ENCODE results near the gene RANBP9. TPM values are rescaled to one million over a fixed set of nuclear protein-coding genes. Genes with fewer than 3 reads are reported as not detected.

Gene RANBP9
- total RNA-seq, 1 donor from 2014 or later: 72.0 TPM

- Mint-ChIP-seq H3K9me3 (ENCODE audit: low read depth) (peaks cover 3% of the 10 kb centered on the region), H3K27me3 (ENCODE audit: low read depth) (no peaks in the 10 kb centered on the region), H3K4me1 (ENCODE audit: low read depth) (peaks cover 61% of the 10 kb centered on the region), H3K36me3 (ENCODE audit: low read depth) (peaks cover 2% of the 10 kb centered on the region), H3K4me3 (ENCODE audit: unreplicated experiment) (no peak overlapping the region), H3K27ac (ENCODE audit: unreplicated experiment) (peak overlapping the region; percentile 85)
- no peak for DNase-seq (ENCODE audit: low spot score)
- TF ChIP-seq, protein P1, sequence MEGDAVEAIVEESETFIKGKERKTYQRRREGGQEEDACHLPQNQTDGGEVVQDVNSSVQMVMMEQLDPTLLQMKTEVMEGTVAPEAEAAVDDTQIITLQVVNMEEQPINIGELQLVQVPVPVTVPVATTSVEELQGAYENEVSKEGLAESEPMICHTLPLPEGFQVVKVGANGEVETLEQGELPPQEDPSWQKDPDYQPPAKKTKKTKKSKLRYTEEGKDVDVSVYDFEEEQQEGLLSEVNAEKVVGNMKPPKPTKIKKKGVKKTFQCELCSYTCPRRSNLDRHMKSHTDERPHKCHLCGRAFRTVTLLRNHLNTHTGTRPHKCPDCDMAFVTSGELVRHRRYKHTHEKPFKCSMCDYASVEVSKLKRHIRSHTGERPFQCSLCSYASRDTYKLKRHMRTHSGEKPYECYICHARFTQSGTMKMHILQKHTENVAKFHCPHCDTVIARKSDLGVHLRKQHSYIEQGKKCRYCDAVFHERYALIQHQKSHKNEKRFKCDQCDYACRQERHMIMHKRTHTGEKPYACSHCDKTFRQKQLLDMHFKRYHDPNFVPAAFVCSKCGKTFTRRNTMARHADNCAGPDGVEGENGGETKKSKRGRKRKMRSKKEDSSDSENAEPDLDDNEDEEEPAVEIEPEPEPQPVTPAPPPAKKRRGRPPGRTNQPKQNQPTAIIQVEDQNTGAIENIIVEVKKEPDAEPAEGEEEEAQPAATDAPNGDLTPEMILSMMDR (IDR thresholded peaks at IDR 0.05): no peak
Measured at GRCh38 chr6:13695252-13695651, 16.4 kb downstream of the RANBP9 start.

DNA sequence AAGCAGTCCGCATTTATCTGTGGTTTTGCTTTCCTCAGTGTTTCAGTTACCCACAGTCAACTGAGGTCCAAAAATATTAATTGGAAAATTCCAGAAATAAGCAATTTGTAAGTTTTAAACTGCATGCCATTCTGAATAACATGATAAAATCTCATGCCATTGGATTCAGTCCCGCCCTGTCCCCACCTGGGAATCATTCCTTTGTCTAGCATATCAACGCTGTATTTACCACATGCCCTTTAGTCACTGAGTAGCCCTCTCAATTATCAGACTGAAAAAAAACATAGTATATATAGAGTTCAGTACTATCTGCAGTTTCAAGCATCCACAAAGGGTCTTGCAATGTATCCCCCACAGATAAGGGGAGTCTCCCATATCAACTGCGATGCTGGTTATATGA is 17.1 kb downstream of the RANBP9 start:
- Mint-ChIP-seq H3K4me1 (ENCODE audit: low read depth) (peaks cover 62% of the 10 kb centered on the region), H3K9me3 (ENCODE audit: low read depth) (peaks cover 6% of the 10 kb centered on the region), H3K4me3 (ENCODE audit: unreplicated experiment) (no peak overlapping the region), H3K27ac (ENCODE audit: unreplicated experiment) (peak overlapping the region; percentile 72), H3K27me3 (ENCODE audit: low read depth) (no peaks in the 10 kb centered on the region), H3K36me3 (ENCODE audit: low read depth) (peaks cover 5% of the 10 kb centered on the region)
- DNase-seq (ENCODE audit: low spot score): no peak
- TF ChIP-seq, protein P1 (IDR thresholded peaks at IDR 0.05): no peak

DNA sequence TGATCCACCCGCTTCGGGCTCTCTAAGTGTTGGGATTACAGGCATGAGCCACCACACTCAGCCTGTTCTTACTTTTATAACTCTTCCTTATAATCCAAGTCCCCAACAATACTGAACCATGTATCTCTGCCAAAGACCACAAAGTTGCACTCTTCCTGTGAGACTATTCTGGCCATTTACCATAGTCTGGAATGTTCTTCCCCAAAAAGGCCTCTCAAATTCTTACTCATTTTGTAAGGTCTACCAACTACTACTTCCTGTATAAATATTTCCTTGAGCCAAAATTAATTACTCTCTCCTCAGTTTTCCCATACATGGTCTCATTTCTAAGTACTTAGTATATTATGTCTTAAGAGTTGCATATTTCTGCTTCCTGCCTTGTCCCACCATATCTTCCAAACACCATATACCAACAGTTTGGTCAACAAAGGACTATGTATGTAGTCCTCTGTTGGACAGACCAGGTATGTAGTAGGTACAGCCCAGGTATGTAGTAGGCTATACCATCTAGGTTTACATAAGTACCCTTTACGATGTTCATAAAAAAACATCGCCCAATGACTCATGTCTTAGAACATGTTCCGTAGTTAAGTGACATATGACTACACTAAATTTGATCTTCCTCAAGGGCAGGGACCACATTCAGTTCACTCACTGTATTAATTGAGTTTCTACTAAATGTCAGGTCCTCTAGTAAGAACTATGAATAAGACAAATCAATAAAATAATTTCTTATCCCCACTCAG is 22.0 kb downstream of the RANBP9 start:
- DNase-seq (ENCODE audit: low spot score): no peak
- Mint-ChIP-seq H3K4me1 (ENCODE audit: low read depth) (peaks cover 50% of the 10 kb centered on the region), H3K27me3 (ENCODE audit: low read depth) (no peaks in the 10 kb centered on the region), H3K36me3 (ENCODE audit: low read depth) (peaks cover 6% of the 10 kb centered on the region), H3K9me3 (ENCODE audit: low read depth) (peaks cover 6% of the 10 kb centered on the region), H3K4me3 (ENCODE audit: unreplicated experiment) (no peak overlapping the region), H3K27ac (ENCODE audit: unreplicated experiment) (peak overlapping the region; percentile 6)
- TF ChIP-seq, protein P1 (IDR thresholded peaks at IDR 0.05): no peak

GRCh38 chr6:13688692-13689196 is 22.9 kb downstream of the RANBP9 start:
- TF ChIP-seq, protein P1 (IDR thresholded peaks at IDR 0.05): no peak
- Mint-ChIP-seq H3K4me3 (ENCODE audit: unreplicated experiment) (no peak overlapping the region), H3K9me3 (ENCODE audit: low read depth) (peaks cover 6% of the 10 kb centered on the region), H3K36me3 (ENCODE audit: low read depth) (peaks cover 6% of the 10 kb centered on the region), H3K4me1 (ENCODE audit: low read depth) (peaks cover 48% of the 10 kb centered on the region), H3K27me3 (ENCODE audit: low read depth) (no peaks in the 10 kb centered on the region), H3K27ac (ENCODE audit: unreplicated experiment) (peak overlapping the region; percentile 6)
- DNase-seq (ENCODE audit: low spot score): no peak

- TF ChIP-seq, protein P1 (IDR thresholded peaks at IDR 0.05): no peak
- DNase-seq (ENCODE audit: low spot score): no peak
- peaks cover 47% of the 10 kb centered on the region for H3K4me1 Mint-ChIP-seq (ENCODE audit: low read depth)
- peaks cover 6% of the 10 kb centered on the region for H3K36me3 Mint-ChIP-seq (ENCODE audit: low read depth)
- no peaks in the 10 kb centered on the region for H3K27me3 Mint-ChIP-seq (ENCODE audit: low read depth)
- H3K4me3 Mint-ChIP-seq (ENCODE audit: unreplicated experiment): no peak overlapping the region
- peaks cover 6% of the 10 kb centered on the region for H3K9me3 Mint-ChIP-seq (ENCODE audit: low read depth)
- peak overlapping the region; percentile 14 for H3K27ac Mint-ChIP-seq (ENCODE audit: unreplicated experiment)
Measured at GRCh38 chr6:13687917-13688351, 23.7 kb downstream of the RANBP9 start.

Measured in chondrocyte (in vitro differentiated cells).